ENCODE data around the gene SULT2B1.
"Not testable (repeated sequence)": the region's sequence is repeated elsewhere in the genome, so short reads cannot be mapped to it uniquely, and the experiment has no call there.

Gene SULT2B1

DNA sequence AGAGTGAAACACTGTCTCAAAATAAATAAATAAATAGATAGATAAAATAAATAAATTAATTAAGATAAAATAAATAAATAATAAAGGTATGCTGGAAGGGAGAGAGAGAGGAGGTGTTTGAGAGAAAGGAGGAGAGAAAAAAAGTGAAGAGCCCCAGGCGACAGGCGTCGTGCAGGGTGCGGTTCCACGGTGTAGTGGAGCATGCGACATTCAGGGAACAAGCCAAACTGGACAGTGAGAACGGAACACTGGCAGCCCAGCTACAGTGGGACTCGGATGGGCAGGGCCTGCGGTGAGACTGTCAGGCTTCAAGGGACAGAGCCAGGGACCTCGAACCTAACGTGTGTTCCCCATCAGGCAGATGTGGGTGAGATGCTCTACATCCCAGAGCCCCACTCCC is 9.4 kb downstream of the SULT2B1 start:
- no peak for DNase-seq

DNA sequence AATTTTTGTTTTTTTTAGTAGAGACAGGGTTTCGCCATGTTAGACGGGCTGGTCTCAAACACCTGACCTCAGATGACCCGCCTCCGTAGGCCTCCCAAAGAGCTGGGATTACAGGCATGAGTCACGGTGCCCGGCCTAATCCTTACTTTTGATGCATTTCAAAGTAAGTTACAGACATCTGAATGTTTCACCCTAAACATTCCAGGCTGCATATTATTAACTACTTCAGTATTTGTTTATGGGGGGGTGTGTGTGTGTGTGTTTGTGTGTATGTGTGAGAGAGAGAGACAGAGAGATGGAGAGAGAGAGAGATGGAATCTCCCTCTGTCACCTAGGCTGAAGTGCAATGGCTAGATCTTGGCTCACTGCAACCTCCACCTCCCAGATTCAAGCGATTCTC is 13.1 kb downstream of the SULT2B1 start:
- no peak for DNase-seq

DNA sequence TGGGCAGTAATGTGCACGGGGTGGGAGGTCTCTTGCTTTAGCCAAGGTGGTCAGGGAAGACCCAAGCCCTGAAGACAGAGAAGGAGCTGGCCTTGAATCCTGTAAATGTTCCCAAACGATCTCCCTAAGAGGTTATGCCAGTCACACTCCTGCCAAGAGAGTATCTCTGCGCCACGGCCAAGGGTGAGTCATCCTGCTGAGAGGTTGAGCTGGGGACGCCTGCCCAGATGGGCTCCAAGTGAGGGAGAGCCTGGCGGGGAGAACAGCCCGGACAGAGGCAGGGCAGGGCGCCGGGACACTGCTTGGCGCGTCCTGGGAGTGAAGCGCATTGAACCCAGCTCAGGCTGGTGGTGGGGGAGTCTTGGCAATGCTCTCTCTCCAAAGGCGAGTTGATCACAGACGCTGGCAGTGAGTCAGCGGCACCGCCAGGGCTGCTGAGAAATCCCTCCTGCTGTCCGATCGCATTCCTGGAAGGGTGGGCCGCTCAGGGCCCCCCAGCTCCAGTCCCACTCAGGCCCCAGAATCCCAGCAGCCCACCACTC is 16.4 kb downstream of the SULT2B1 start:
- no peak for DNase-seq

DNA sequence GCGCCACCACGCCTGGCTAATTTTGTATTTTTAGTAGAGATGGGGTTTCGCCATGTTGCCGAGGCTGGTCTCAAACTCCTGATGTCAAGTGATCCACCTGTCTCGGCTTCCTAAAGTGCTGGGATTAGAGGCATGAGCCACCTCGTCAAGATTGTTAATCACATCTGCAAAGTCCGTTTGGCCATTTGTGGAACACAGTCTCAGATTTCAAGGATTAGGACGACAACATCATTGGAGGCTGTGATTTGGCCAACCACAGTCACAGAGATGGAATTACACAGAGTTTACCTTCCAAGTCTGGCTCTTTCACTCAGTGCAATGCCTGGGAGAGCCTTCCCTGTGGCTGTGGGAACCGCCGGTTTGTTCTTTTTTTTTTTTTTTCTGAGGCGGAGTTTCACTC is 17.8 kb downstream of the SULT2B1 start:
- DNase-seq, result no peak

DNA sequence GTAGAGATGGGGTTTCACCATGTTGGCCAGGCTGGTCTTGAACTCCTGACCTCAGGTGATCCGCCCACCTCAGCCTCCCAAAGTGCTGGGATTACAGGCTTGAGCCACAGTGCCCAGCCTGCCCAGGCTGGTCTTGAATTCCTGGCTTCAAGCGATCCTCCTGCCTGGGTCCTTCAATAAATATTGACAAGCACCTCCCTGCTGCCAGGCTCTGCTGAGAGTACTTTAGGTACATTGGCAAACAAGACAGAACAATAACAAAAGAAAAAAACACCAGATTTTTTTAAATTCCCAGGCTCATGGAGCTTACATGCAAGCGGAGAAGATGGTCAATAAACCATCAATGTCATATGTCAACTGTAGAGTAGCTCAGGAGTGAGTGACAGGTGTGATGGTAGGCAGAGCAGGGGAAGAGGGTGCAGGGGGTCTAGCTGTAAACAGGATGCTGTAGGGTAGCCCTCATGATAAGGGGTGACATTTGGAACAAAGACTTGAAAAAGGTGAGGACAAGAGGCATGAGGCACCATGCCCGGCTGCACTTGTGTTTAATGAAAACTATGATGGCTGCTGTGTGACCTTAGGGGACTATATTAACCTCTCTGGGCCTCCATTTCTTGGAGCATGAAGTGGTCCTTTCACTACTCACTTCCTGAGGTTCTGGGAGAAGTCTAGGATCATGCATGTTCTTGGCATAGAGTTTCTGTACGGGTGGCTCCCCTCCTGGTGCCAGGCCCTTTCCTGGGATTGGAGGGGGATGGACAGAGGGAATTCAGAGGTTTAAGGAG is 19.6 kb downstream of the SULT2B1 start:
- no peak for DNase-seq

DNA sequence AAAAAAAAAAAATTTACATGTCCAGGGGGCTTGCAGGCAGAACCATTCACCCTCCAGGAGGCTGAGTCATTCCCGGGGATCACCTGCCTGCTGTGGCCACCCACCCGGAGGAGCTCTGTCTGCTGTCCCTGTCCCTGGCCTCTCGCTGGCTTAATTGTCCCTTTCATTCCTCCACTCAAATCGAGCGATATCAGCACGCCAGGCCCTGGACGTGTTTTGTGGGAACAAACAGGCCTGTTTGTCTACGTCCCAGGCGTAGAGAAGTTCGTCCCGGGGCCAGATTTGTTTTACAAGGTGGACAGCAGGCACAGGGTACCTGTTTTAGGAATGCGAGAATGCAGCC is 21.2 kb downstream of the SULT2B1 start:
- no peak for DNase-seq

DNA sequence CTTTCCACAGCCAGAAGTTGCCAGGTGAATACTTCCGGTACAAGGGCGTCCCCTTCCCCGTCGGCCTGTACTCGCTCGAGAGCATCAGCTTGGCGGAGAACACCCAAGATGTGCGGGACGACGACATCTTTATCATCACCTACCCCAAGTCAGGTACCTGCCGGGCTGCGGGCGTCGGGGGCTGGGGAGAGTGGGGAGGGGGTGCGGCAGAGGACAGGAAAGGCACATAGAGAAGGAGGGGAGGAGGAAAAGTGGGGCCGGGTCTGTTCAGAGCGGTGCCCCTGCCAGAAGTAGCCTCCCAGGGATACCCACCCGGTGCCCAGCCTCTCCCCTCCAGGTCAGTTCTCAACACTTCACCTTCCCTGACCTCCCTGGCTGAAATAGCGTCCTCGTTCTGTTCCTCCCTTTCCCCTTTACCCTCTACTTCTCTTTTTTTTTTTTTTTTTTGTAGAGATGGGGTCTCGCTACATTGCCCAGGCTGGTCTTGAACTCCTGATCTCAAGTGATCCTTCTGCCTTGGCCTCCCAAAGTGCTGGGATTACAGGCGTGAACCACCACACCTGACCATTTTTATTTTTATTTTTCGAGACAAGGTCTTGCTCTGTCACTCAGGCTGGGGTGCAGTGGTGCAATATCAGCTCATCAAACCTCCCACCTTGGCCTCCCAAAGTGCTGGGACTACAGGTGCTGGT is 24.1 kb downstream of the SULT2B1 start:
- DNase-seq, result no peak

DNA sequence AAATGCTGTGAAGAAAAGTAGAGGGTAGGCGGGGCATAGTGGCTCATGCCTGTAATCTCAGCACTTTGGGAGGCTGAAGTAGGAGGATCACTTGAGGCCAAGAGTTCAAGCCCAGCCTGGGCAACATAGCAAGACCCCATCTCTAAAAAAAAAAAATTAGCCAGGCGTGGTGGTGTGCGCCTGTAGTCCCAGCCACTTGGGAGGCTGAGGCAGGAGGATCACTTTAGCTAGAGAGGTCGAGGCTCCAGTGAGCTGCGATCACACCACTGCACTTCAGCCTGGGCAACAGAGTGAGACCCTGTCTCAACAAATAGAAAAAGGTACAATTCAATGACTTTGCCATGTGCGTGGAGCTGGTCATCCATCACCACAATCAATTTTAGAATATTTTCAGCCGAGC is 25.9 kb downstream of the SULT2B1 start:
- DNase-seq, result not testable (repeated sequence)

DNA sequence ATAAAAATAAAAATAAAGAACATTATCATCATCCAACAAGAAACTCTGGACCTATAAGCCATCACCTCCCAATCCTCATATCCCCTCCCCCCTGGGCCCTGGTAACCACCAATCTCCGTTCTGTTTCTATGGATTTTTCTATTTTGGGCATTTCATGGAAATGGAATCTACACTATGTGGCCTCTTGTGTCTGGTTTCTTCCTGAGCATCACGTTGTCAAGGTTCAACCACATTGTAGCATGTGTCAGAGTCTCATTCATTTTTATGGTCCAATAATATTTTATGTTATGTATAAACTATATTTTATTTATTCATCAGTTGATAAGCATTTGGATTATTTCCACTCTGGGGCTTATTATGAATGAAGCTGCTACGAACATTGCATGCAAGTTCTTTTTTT is 26.9 kb downstream of the SULT2B1 start:
- no peak for DNase-seq

DNA sequence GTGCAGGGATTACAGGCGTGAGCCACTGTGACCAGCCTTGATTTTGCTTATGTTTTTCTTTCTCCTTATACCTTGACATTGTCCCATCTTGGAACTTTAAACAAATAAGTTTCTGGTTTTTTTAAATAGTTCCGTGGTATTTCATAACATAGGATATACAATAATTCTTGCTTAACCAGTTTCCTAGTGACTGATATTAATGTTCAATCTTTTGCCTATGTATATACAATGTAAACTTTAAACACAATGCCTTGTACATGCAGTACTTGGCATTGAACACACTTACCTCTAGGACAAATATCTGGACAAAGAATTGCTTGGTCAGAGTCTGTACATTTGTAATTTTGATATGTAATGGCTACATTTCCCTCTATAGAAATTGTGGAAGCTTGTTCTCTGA is 30.2 kb downstream of the SULT2B1 start:
- DNase-seq, result no peak

DNA sequence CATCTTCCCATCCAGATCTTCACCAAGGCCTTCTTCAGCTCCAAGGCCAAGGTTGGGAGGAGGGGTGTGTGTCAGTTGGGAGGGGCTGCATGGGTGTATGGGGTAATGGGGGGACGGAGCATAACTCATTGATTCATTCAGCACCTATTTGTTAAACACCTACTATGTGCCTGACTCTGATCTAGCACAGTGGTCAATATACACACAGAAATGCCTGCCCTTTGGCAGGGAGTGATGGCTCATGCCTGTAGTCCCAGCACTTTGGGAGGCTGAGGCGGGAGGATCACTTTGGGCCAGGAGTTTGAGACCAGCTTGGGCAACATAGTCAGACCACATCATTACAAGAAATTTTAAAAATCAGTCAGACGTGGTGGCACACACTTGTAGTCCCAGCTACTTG is 35.4 kb downstream of the SULT2B1 start:
- no peak for DNase-seq

DNA sequence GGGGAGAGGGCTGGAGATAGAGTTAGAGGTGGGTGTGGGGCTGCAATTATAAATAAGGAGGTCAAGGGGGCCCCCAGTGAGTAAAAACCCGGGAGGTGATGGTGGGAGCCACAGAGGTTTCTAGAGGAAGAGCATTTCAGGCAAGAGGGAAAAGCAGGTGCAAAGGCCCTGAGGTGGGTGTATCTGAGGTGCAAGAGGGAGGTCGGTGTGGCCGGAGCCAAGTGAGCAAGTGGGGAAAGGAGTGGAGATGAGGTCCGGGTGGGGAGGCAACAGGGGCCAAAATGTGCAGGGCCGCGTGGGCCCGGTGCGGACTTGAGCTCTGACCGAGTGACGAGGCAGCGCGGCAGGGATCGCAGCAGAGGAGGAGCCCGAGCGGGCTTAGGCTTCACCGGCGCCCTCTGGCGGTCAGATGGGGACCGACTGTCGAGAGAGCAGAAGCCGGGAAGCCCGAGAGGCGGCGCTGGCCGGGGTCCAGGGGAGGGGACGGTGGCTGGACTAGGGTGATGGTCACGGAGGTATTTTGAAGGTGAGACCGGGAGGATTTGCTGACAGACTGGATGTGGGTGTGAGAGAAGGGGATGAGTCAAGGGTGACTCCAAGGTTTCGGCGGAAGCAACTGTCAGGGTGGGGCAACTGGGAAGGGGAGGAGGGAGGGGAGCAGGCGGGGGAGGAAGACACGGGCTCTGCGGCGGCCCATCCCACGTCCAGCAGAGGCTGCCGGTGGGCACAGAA is 36.9 kb downstream of the SULT2B1 start:
- peak; percentile 29 for DNase-seq

DNA sequence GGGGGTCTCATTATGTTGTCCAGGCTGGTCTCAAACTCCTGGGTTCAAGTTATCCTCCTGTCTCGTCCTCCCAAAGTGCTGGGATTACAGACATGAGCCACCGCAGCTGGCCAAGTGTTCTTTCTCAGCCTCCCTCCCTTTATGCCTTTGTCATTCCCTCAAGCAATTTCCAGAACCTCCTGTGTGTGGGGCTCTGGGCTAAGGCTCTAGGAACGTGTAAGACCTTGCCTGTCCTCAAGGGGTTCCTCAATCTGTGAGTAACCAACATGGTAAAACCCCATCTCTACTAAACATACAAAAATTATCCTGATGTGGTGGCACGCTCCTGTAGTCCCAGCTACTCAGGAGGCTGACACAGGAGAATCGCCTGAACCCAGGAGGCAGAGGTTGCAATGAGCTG is 39.0 kb downstream of the SULT2B1 start:
- no peak for DNase-seq

DNA sequence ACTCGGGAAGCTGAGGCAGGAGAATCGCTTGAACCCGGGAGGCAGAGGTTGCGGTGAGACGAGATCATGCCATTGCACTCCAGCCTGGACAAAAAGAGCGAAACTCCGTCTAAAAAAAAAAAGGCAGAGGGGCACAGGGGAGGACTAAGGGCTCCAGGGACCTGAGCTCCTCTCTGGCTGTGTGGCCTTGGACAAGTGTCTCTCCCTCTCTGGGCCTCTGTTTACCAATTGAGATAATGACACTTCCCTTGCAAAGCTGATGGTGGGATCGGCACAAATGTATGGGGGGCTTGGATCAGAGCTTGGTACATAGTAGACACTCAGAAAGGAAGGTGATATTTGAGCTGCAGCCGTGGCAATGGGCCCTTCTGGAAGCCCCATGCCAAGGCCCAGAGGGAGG is 43.2 kb downstream of the SULT2B1 start:
- DNase-seq, result no peak

DNA sequence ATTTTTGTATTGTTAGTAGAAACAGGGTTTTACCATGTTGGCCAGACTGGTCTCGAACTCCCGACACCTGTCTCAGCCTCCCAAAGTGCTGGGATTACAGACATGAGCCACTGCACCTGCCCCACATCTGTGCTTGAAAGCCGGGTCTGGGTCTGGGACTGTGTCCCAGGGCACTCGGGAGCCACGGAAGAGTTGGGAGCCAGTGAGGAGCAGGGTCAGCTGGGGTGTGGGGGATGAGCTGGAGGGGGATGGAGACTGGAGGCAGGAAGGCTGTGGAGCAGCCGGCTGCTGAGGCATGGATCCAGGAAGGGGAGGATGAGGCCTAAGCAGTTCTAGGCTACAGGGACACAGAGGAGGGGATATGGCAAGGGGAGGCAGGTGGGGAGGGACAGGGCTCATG is 43.9 kb downstream of the SULT2B1 start:
- no peak for DNase-seq

DNA sequence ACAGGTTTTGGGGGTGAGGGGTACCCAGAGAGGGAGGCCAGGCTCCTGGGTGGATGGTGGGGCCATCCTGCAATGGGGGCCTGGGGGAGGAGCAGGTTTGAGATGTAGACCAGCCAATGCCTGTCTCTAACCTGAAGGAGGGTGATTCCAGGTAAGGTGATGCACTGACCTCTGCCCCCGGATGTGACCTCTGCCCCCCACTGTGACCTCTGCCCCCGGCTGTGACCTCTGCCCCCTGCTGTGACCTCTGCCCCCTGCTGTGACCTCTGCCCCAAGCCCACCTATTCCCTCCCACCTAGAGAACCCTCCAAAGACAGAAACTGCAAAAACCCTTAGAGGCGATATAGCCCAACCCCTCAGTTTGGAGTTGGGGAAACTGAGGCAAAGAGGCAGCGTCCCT is 44.3 kb downstream of the SULT2B1 start:
- DNase-seq, result no peak

DNA sequence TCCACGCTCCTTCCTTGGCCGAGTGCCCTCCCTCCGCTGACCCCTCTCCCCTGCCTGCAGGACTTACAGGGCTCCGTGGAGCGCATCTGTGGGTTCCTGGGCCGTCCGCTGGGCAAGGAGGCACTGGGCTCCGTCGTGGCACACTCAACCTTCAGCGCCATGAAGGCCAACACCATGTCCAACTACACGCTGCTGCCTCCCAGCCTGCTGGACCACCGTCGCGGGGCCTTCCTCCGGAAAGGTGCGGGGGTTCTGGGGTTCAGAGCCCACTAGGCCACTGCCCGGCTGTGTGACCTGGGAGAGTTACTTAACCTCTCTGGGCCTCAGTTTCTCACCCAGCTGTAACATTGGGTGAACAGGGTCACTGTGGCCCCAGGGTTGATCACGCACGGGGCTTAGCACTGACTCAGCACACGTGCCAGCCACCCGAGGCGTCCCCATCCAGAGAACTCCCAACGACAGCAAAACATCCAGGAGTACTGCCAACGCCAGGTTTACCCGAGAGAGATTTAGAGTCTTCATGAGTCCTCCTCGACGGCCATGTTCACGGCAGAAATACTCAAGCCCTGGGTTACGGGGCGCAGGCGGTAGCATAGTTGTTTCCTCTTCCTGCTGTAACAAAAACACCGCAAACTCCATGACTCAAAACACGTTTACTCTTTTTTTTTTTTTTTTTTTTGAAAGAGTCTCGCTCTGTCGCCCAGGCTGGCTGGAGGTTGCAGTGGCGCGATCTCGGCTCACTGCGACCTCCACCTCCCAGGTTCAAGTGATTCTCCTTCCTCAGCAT is 44.9 kb downstream of the SULT2B1 start:
- DNase-seq, result no peak

DNA sequence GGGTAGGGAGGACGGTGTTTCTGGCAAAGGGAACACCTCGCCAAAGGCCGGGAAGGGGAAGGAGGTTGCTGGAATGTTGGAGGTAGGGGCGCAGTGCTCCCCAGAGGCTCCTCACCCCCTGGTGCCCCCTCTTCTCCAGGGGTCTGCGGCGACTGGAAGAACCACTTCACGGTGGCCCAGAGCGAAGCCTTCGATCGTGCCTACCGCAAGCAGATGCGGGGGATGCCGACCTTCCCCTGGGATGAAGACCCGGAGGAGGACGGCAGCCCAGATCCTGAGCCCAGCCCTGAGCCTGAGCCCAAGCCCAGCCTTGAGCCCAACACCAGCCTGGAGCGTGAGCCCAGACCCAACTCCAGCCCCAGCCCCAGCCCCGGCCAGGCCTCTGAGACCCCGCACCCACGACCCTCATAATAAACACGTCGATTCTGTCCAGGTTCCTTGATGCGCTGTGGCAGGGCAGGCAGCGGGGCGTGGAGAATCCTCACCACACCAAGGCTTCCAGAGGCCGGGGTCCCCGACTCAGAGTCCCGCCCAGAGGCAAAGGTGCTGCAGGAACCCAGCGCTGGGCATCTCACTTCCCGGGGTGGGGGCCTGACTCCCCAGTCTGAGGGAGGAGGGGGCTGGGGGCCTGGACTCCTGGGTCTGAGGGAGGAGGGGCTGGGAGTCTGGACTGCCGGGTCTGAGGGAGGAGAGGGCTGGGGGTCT is 47.2 kb downstream of the SULT2B1 start:
- DNase-seq, result no peak

DNA sequence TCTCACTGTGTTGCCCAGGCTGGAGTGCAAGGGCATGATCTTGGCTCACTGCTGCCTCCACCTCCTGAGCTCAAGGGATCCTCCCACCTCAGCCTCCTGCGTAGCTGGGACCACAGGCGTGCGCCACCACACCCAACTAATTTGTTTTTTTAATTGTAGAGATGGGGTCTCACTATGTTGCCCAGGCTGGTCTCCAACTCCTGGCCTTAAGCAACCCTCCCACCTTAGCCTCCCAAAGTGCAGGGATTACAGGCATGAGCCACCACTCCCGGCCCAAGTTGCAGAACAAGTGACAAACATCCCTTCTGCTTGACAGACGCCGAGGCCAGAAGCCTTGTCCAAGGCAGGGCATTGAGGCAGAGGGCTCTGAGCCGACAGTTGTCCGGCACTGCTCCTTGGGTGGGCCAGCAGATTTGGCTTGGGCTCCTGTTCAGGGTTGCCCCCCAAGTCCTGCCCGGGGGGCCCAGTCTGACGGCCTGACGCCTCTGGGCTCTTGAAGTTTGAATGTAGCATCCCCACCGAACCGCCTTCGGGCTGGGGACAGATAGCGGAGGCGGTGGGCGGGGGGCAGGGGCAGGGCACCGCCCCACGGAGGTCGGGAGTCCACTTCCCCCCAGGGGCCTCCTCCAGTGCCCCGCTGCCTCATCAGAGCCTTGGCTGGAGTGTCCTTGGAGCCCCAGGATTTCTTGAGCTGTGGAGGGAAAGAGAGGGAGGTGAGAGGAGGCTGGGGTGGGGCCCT is 48.9 kb downstream of the SULT2B1 start:
- no peak for DNase-seq

DNA sequence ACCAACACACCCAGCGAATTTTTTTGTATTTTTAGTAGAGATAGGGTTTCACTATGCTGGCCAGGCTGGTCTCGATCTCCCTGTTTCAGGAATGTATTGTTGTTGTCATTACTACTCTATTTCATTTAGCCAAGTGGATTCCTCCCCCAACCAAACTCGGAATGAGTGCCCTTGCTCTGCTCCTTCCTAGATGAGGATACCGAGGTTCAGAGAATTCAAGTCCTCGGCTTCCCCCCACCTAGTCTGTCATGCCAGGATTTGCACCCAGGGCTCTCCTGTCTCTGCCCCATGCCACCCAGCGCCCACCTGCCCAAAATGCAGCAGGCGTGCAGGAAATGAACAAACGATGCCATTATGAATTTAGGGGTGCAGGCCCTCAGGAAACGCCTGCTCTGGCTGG is 51.0 kb downstream of the SULT2B1 start:
- no peak for DNase-seq

DNA sequence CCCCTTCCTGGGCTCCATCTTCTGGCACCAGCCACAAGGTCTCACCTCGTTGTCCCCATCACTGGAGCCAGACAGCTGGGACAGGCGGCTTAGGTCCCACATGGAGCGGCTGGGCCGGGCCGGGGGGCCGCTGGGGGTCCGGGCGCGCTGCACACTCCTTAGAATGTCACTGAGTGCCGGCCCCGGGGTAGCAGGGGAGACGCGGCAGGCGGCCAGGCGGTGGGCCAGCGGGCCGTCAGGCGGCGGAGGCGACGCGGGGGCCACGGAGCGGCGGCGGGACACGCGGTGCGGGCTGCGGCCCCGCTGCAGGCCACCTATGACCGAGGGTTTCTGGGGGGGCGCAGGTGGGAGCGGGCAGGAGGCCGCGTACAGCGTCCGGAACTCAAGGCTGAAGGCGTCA is 51.5 kb downstream of the SULT2B1 start:
- DNase-seq, result no peak

DNA sequence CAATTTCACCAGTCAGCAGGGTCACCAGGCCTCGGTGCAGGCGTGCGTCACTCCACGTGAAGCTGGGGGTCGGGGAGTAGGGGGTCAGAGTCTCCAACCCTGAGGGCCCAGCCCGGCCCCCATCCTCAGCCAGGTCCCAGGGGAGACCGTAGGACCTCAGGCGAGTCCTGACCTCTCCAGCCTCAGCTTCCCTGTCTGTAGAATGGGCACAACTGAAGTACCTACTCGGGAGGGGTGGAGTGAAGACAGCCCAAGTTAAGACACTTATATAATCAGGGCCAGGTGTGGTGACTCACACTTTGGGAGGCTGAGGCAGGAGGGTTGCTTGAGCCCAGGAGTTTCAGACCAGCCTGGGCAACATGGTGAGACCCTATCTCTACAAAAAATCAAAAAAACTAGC is 51.9 kb downstream of the SULT2B1 start:
- no peak for DNase-seq

Measured in GF-D8 (cell line).